HCT116 (cell line): ENCODE results near the gene BCAR3. TPM values are rescaled to one million over a fixed set of nuclear protein-coding genes. Genes with fewer than 3 reads are reported as not detected.

Experiments used
- ATAC-seq: fragments of 200-7000 bp; cut with Tn5 transposase; 2 replicates; pipeline ENCODE4 v1.9.1; 2020; ENCODE audit warnings: mild to moderate bottlenecking, moderate library complexity
- BruUV-seq: library from RNA; stranded (reverse); fragments of 400-500 nt; replicated peaks from 2 replicates; lab custom pipeline; 2021; lab: Mats Ljungman, UMichigan
- CTCF ChIA-PET: fragments of 300-600 bp; sonication (Branson Sonifier 250); formaldehyde crosslinking; loops from one replicate; lab custom pipeline; 2021; ENCODE audit warnings: antibody characterized with exemption; lab: Charles Lee
- POLR2A ChIA-PET: fragments of 300-600, 350-600 bp; sonication (Branson Sonifier 250); formaldehyde crosslinking; loops from one replicate; lab custom pipeline; 2021; ENCODE audit warnings: antibody characterized with exemption; lab: Charles Lee
- RAD21 ChIA-PET, 2 experiments: fragments of 300-600 bp; sonication (Branson Sonifier 250); formaldehyde crosslinking; loops; one replicate each; lab custom pipeline; 2023; ENCODE audit warnings: low total read pairs in 2 of 2; ENCODE audit not compliant: uncharacterized antibody in 2 of 2, unreplicated experiment in 2 of 2, low non-redundant PET in 1 of 2; lab: Charles Lee
- DNase-seq: peaks from one replicate; pipeline ENCODE4 v3.0.0-alpha.2; 2010; ENCODE audit warnings: low read depth, low spot score
- H2AFZ ChIP-seq: fragments of 200-600 bp; shearing (Covaris generic), sonication (generic); 2 replicates; pipeline ENCODE4 v1.6.1; 2017; ENCODE audit warnings: low read depth, mixed run types, mixed read lengths, antibody characterized with exemption, low read length; ENCODE audit not compliant: poor library complexity, severe bottlenecking
- H3K27ac ChIP-seq: 2 replicates; pipeline ENCODE4 v1.5.1; 2012; ENCODE audit warnings: low read depth, low read length
- H3K27me3 ChIP-seq: fragments of 200-600 bp; sonication (generic); 2 replicates; pipeline ENCODE4 v1.6.1; 2016; ENCODE audit warnings: mixed run types, low read length, mixed read lengths; ENCODE audit not compliant: insufficient read depth
- H3K36me3 ChIP-seq, 2 experiments: fragments of 200-500 bp in 1 of 2; fragments of 200-600 bp in 1 of 2; sonication (Bioruptor generic) in 1 of 2; sonication (generic) in 1 of 2; 2 replicates each; pipeline versions ENCODE4 v1.5.1 to v1.6.1; 2014 to 2016; ENCODE audit warnings: low read length in 2 of 2, inconsistent platforms in 1 of 2, mixed read lengths in 1 of 2, mixed run types in 1 of 2; ENCODE audit not compliant: insufficient read depth in 2 of 2, control insufficient read depth in 1 of 2
- H3K4me1 ChIP-seq, 2 experiments: fragments of 200-600 bp in 1 of 2; sonication (generic) in 1 of 2; 2 replicates each; pipeline versions ENCODE4 v1.5.1 to v1.6.1; 2012 to 2017; ENCODE audit warnings: low read length in 2 of 2, inconsistent platforms in 1 of 2, mild to moderate bottlenecking in 1 of 2, mixed read lengths in 1 of 2, mixed run types in 1 of 2, moderate library complexity in 1 of 2; ENCODE audit not compliant: insufficient read depth in 2 of 2, control insufficient read depth in 1 of 2
- H3K4me2 ChIP-seq: fragments of 200-600 bp; sonication (generic); 2 replicates; pipeline ENCODE4 v1.6.1; 2017; ENCODE audit warnings: mixed run types, low read length, mixed read lengths
- H3K4me3 ChIP-seq, 2 experiments: fragments of 200-600 bp in 1 of 2; sonication (generic) in 1 of 2; replicated peaks in 1 of 2; 2 replicates each; pipeline ENCODE4 v1.5.1; 2011 to 2016; ENCODE audit warnings: low read length in 2 of 2, control low read depth in 1 of 2, low read depth in 1 of 2, mild to moderate bottlenecking in 1 of 2, mixed read lengths in 1 of 2, mixed run types in 1 of 2
- H3K79me2 ChIP-seq: fragments of 200-600 bp; sonication (generic); 2 replicates; pipeline ENCODE4 v1.6.1; 2017; ENCODE audit warnings: mild to moderate bottlenecking, mixed run types, low read length, moderate library complexity, mixed read lengths; ENCODE audit not compliant: insufficient read depth
- H3K9ac ChIP-seq: fragments of 200-600 bp; sonication (generic); 2 replicates; pipeline ENCODE4 v1.6.1; 2016; ENCODE audit warnings: low read length, mixed read lengths
- H3K9me2 ChIP-seq: fragments of 200-600 bp; sonication (generic), shearing (Covaris generic); 2 replicates; pipeline ENCODE4 v1.6.1; 2017; ENCODE audit warnings: mixed run types, mild to moderate bottlenecking, moderate library complexity; ENCODE audit not compliant: insufficient read depth
- H3K9me3 ChIP-seq, 2 experiments: fragments of 200-500 bp in 1 of 2; fragments of 200-600 bp in 1 of 2; sonication (Bioruptor generic) in 1 of 2; sonication (generic) in 1 of 2; 2 replicates each; pipeline ENCODE4 v1.6.1; 2014 to 2017; ENCODE audit warnings: low read length in 2 of 2, mixed read lengths in 2 of 2, inconsistent platforms in 1 of 2, low read depth in 1 of 2, mild to moderate bottlenecking in 1 of 2, mixed run types in 1 of 2, moderate library complexity in 1 of 2; ENCODE audit not compliant: control insufficient read depth in 1 of 2, insufficient read depth in 1 of 2
- H4K20me1 ChIP-seq: fragments of 200-600 bp; sonication (generic), shearing (Covaris generic); 2 replicates; pipeline ENCODE4 v1.6.1; 2017; ENCODE audit warnings: mixed run types, mild to moderate bottlenecking, moderate library complexity; ENCODE audit not compliant: insufficient read depth
- EGR1 ChIP-seq: IDR thresholded peaks from 2 replicates; pipeline ENCODE4 v1.6.1; 2012; ENCODE audit warnings: low read depth
- ELF1 ChIP-seq: IDR thresholded peaks from 2 replicates; pipeline ENCODE4 v1.6.1; 2012; ENCODE audit warnings: low read depth, borderline replicate concordance
- EZH2 ChIP-seq: fragments of 200-600 bp; sonication (generic); IDR thresholded peaks from 2 replicates; pipeline ENCODE4 v1.6.1; 2017; ENCODE audit warnings: antibody characterized with exemption, mixed run types
- FOSL1 ChIP-seq: IDR thresholded peaks from 2 replicates; pipeline ENCODE4 v1.6.1; 2012; ENCODE audit warnings: low read depth
- POLR2AphosphoS5 ChIP-seq: IDR thresholded peaks from 2 replicates; pipeline ENCODE4 v1.6.1; 2011; ENCODE audit warnings: mild to moderate bottlenecking, low read depth, low read length, moderate library complexity
- SRF ChIP-seq: IDR thresholded peaks from 2 replicates; pipeline ENCODE4 v1.6.1; 2012; ENCODE audit warnings: low read depth
- TCF7L2 ChIP-seq: IDR thresholded peaks from 2 replicates; pipeline ENCODE4 v1.7.0; 2011; ENCODE audit warnings: borderline replicate concordance, inconsistent platforms; ENCODE audit not compliant: insufficient read depth, insufficient read length; ENCODE audit errors: extremely low read depth
- YY1 ChIP-seq: IDR thresholded peaks from 2 replicates; pipeline ENCODE4 v1.6.1; 2011; ENCODE audit warnings: low read length, low read depth, moderate library complexity, mild to moderate bottlenecking; ENCODE audit not compliant: insufficient replicate concordance; ENCODE audit errors: extremely low read depth
- ZFX ChIP-seq: fragments of 450-650 bp; IDR thresholded peaks from 2 replicates; pipeline ENCODE4 v1.6.1; 2017
- intact Hi-C: fragments of 100-400 bp; cut with micrococcal nuclease; formaldehyde crosslinking; loops from 2 replicates; pipeline ENCODE4 v1.10.0; 2022
- total RNA-seq: library from RNA; stranded (reverse); gene quantifications from one replicate; pipeline ENCODE4 v1.2.1, GENCODE V29; 2021; ENCODE audit not compliant: unreplicated experiment
- TF ChIP-seq, protein P1 (sequence below): IDR thresholded peaks from 2 replicates; pipeline ENCODE4 v1.6.1; 2012
- TF ChIP-seq, protein P2 (sequence below): IDR thresholded peaks from 2 replicates; pipeline ENCODE4 v1.6.1; 2011; ENCODE audit warnings: mild to moderate bottlenecking, low read length, moderate library complexity; ENCODE audit not compliant: insufficient replicate concordance; ENCODE audit errors: extremely low read depth
- TF ChIP-seq, protein P3 (sequence below), 3 experiments: fragments of 200-600 bp in 1 of 3; sonication (generic) in 1 of 3; IDR thresholded peaks in 2 of 3; conservative IDR thresholded peaks in 1 of 3; 2 replicates each; pipeline ENCODE4 v1.5.1; 2012 to 2017; ENCODE audit warnings: low read depth in 2 of 3, low read length in 2 of 3, antibody characterized with exemption in 1 of 3, borderline replicate concordance in 1 of 3, control low read depth in 1 of 3, mild to moderate bottlenecking in 1 of 3, mixed read lengths in 1 of 3, mixed run types in 1 of 3, moderate library complexity in 1 of 3; ENCODE audit not compliant: insufficient read depth in 1 of 3

Gene BCAR3
- total RNA-seq, 1 experiment from 2014 or later, result 24.5 TPM

DNA sequence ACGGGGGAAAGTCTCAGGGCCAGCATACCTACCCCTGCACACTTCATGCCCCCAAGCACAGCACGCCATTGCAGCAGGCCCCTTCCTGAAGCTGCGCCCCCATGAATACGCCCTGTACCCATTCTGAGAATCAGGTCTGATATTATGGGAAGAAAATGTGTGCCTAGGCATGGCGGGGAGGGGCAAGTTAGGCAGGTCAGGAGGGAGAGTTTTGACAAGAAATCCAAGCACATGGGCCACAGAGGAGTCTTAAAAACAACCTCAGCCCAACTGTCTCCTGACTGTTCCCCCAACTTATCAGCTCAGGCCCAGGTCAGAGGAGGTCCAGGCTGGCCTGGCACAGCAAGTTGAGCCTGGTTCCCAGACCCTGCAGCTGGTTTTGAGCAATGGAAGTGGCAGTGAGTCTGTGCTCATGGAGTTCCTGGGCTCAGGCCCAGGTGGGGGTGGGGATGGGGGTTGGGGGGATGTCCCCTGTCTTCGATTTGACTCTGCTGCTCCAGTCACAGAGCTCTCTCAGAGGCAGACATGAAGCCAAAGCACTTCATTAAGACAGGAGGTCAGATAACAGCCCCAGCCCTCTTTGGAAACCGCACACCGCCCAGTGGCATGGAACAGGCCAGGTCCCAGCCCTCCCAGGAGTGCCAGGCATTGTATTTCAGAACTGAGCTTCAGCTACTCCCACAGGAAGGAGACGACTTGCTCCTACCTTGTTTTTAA is 20.6 kb upstream of the BCAR3 start:
- ATAC-seq, result peak; percentile 39
- no peak overlapping the region for H2AFZ ChIP-seq
- peak overlapping the region in 1 of 2 experiments; percentile 6; a peak in 1 of 4 replicates for H3K4me3 ChIP-seq
- TF ChIP-seq, protein P1, sequence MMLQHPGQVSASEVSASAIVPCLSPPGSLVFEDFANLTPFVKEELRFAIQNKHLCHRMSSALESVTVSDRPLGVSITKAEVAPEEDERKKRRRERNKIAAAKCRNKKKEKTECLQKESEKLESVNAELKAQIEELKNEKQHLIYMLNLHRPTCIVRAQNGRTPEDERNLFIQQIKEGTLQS, result no peak
- 0 out of 2 replicates have a peak, but pooled peaks have one; percentile 1 for TF ChIP-seq POLR2AphosphoS5
- no peak for DNase-seq
- H3K27ac ChIP-seq, result peak overlapping the region; percentile 74
- BruUV-seq, result TSS peak; percentile 71
- no peaks in the 10 kb centered on the region for H3K79me2 ChIP-seq
- H3K4me1 ChIP-seq, result peaks cover 41 to 92% of the 10 kb centered on the region in 2 experiments
- peak overlapping the region; percentile 71 for H3K4me2 ChIP-seq
- intact Hi-C loops, result loop anchor here (5.0 kb wide), 1 partner anchor 75 kb away; no protein-coding TSS in a partner anchor
- H4K20me1 ChIP-seq, result no peaks in the 10 kb centered on the region
- POLR2A ChIA-PET, result interaction anchor here (0.7 to 3.5 kb wide), 7 partner anchors 10 to 111 kb away, joined by 3 to 23 read pairs (median 3); partner anchors contain the start of gene BCAR3
- CTCF ChIA-PET, result interaction anchor here (1.0 to 2.0 kb wide), 8 partner anchors 10 to 114 kb away, joined by 3 to 17 read pairs (median 6); partner anchors contain the start of gene BCAR3
- no peaks in the 10 kb centered on the region for H3K9me3 ChIP-seq
- RAD21 ChIA-PET, result interaction anchor here (1.0 to 1.6 kb wide), 3 partner anchors 73 to 111 kb away, joined by 3 to 10 read pairs (median 7); no protein-coding TSS in a partner anchor
- H3K9ac ChIP-seq, result peak overlapping the region; percentile 73
- no peaks in the 10 kb centered on the region for H3K9me2 ChIP-seq
- H3K36me3 ChIP-seq, result no peaks in the 10 kb centered on the region
- H3K27me3 ChIP-seq, result no peaks in the 10 kb centered on the region

DNA sequence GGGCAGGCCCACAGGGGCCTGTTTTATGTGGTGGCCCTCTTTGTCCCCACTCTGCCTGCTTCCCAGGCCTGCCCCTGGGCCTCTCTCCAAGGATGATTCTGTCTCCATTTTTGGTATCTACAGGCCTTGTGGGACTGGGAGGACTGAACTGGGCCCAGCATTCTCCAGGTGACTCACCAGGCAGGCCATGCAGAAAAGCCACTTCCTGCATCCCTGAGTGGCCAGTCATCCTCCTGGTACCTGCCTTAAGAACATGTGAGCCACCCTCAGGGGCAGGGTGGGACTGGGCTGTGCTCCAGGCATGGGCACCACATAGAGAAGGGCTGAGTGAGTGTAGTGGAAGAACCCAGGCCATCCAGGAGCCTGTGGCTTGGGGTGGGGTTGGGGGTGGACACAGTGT is 20.0 kb upstream of the BCAR3 start:
- RAD21 ChIA-PET, result interaction anchor here in 1 of 2 experiments (1.5 kb wide), 1 partner anchor 111 kb away, joined by 3 read pairs; no protein-coding TSS in a partner anchor
- H3K36me3 ChIP-seq, result no peaks in the 10 kb centered on the region
- intact Hi-C loops, result loop anchor here (5.0 kb wide), 1 partner anchor 76 kb away; no protein-coding TSS in a partner anchor
- no TSS peak for BruUV-seq
- peaks cover 41 to 97% of the 10 kb centered on the region in 2 experiments for H3K4me1 ChIP-seq
- no peaks in the 10 kb centered on the region for H3K9me3 ChIP-seq
- no peaks in the 10 kb centered on the region for H3K27me3 ChIP-seq
- peak overlapping the region; percentile 73 for H3K9ac ChIP-seq
- CTCF ChIA-PET, result interaction anchor here (2.0 kb wide), 2 partner anchors 73 to 112 kb away, joined by 10 to 17 read pairs; no protein-coding TSS in a partner anchor
- no peaks in the 10 kb centered on the region for H3K9me2 ChIP-seq
- peak overlapping the region; percentile 74 for H3K27ac ChIP-seq
- H3K4me2 ChIP-seq, result peak overlapping the region; percentile 71
- DNase-seq, result peak; percentile 97
- POLR2A ChIA-PET, result interaction anchor here (0.5 to 3.5 kb wide), 5 partner anchors 9 to 340 kb away, joined by 3 to 23 read pairs (median 3); partner anchors contain the start of gene BCAR3
- ATAC-seq, result peak; percentile 84
- H4K20me1 ChIP-seq, result no peaks in the 10 kb centered on the region
- no peak overlapping the region for H2AFZ ChIP-seq
- H3K4me3 ChIP-seq, result peak overlapping the region in 1 of 2 experiments; percentile 6; a peak in 1 of 4 replicates
- no peaks in the 10 kb centered on the region for H3K79me2 ChIP-seq
- TF ChIP-seq ZFX, result peak; percentile 29; the same call in 1 of the 2 replicates
- TF ChIP-seq SRF, result no peak
- no peak for TF ChIP-seq EGR1
- no peak for TF ChIP-seq EZH2
- TF ChIP-seq, protein P2, sequence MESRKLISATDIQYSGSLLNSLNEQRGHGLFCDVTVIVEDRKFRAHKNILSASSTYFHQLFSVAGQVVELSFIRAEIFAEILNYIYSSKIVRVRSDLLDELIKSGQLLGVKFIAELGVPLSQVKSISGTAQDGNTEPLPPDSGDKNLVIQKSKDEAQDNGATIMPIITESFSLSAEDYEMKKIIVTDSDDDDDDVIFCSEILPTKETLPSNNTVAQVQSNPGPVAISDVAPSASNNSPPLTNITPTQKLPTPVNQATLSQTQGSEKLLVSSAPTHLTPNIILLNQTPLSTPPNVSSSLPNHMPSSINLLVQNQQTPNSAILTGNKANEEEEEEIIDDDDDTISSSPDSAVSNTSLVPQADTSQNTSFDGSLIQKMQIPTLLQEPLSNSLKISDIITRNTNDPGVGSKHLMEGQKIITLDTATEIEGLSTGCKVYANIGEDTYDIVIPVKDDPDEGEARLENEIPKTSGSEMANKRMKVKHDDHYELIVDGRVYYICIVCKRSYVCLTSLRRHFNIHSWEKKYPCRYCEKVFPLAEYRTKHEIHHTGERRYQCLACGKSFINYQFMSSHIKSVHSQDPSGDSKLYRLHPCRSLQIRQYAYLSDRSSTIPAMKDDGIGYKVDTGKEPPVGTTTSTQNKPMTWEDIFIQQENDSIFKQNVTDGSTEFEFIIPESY, result peak; percentile 80
- TF ChIP-seq, protein P3, sequence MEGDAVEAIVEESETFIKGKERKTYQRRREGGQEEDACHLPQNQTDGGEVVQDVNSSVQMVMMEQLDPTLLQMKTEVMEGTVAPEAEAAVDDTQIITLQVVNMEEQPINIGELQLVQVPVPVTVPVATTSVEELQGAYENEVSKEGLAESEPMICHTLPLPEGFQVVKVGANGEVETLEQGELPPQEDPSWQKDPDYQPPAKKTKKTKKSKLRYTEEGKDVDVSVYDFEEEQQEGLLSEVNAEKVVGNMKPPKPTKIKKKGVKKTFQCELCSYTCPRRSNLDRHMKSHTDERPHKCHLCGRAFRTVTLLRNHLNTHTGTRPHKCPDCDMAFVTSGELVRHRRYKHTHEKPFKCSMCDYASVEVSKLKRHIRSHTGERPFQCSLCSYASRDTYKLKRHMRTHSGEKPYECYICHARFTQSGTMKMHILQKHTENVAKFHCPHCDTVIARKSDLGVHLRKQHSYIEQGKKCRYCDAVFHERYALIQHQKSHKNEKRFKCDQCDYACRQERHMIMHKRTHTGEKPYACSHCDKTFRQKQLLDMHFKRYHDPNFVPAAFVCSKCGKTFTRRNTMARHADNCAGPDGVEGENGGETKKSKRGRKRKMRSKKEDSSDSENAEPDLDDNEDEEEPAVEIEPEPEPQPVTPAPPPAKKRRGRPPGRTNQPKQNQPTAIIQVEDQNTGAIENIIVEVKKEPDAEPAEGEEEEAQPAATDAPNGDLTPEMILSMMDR (IDR thresholded peaks at IDR 0.05 in 2 of 3, conservative IDR thresholded peaks at IDR 0.05 in 1 of 3; ENCODE audit: borderline replicate concordance in 1 of 3, insufficient read depth in 1 of 3, low read depth in 2 of 3, low read length in 2 of 3), result no peak
- no peak for TF ChIP-seq ELF1
- no peak for TF ChIP-seq FOSL1
- TF ChIP-seq TCF7L2, result peak; percentile 25
- TF ChIP-seq POLR2AphosphoS5, result peak; percentile 79; the same call in 1 of the 2 replicates
- peak; percentile 82 for TF ChIP-seq YY1
